Panc1 (cell line): Measurements from ENCODE around the gene ARHGAP44. TPM values are rescaled to one million over a fixed set of nuclear protein-coding genes. Genes with fewer than 3 reads are reported as not detected.

Experiments used
- ATAC-seq: fragments of 200-7000 bp; cut with Tn5 transposase; 2 replicates; pipeline ENCODE4 v1.9.1; 2020; ENCODE audit warnings: mild to moderate bottlenecking, moderate library complexity
- BruUV-seq: library from RNA; stranded (reverse); fragments of 400-500 nt; replicated peaks from 2 replicates; lab custom pipeline; 2021; lab: Mats Ljungman, UMichigan
- CTCF ChIA-PET: fragments of 300-600 bp; sonication (Branson Sonifier 250); formaldehyde crosslinking; loops from one replicate; lab custom pipeline; 2022; ENCODE audit warnings: antibody characterized with exemption; lab: Charles Lee
- POLR2A ChIA-PET: fragments of 300-600 bp; sonication (Branson Sonifier 250); formaldehyde crosslinking; loops from one replicate; lab custom pipeline; 2022; ENCODE audit warnings: antibody characterized with exemption; lab: Charles Lee
- DNase-seq: peaks from one replicate; pipeline ENCODE4 v3.0.0-alpha.2; 2010; ENCODE audit warnings: low read depth, low spot score
- H3K27ac ChIP-seq: 2 replicates; pipeline ENCODE4 v1.5.1; 2011; ENCODE audit warnings: mild to moderate bottlenecking, low read length, inconsistent platforms
- H3K27me3 ChIP-seq: fragments of 200-500 bp; sonication (Bioruptor generic); 2 replicates; pipeline ENCODE4 v1.6.0; 2014; ENCODE audit warnings: low read length, inconsistent platforms; ENCODE audit not compliant: control insufficient read depth, insufficient read depth
- H3K36me3 ChIP-seq: fragments of 200-500 bp; sonication (Bioruptor generic); 2 replicates; pipeline ENCODE4 v1.5.1; 2014; ENCODE audit warnings: inconsistent platforms, mild to moderate bottlenecking, low read length, moderate library complexity; ENCODE audit not compliant: control insufficient read depth, insufficient read depth
- H3K4me1 ChIP-seq: 2 replicates; pipeline ENCODE4 v1.5.1; 2011; ENCODE audit warnings: inconsistent platforms, mild to moderate bottlenecking, low read length, moderate library complexity; ENCODE audit not compliant: control insufficient read depth, insufficient read depth
- H3K4me3 ChIP-seq, 2 experiments: 2 replicates each; pipeline ENCODE4 v1.5.1; 2011 to 2012; ENCODE audit warnings: low read depth in 2 of 2, low read length in 2 of 2, mild to moderate bottlenecking in 2 of 2, inconsistent platforms in 1 of 2, moderate library complexity in 1 of 2
- H3K9me3 ChIP-seq: fragments of 200-500 bp; sonication (Bioruptor generic); 2 replicates; pipeline ENCODE4 v1.5.1; 2014; ENCODE audit warnings: low read depth, mild to moderate bottlenecking, inconsistent platforms, low read length, moderate library complexity; ENCODE audit not compliant: control insufficient read depth, insufficient read depth
- POLR2AphosphoS5 ChIP-seq: IDR thresholded peaks from 2 replicates; pipeline ENCODE4 v1.6.1; 2012; ENCODE audit warnings: mild to moderate bottlenecking, low read depth, low read length, moderate library complexity
- REST ChIP-seq, 2 experiments: IDR thresholded peaks; 2 replicates each; pipeline ENCODE4 v1.6.1; 2011 to 2012; ENCODE audit warnings: low read depth in 2 of 2, control low read depth in 1 of 2, low read length in 1 of 2, mild to moderate bottlenecking in 1 of 2, moderate library complexity in 1 of 2; ENCODE audit not compliant: insufficient read depth in 1 of 2
- SIN3A ChIP-seq: IDR thresholded peaks from 2 replicates; pipeline ENCODE4 v1.6.1; 2012; ENCODE audit warnings: low read depth, mild to moderate bottlenecking, low read length, moderate library complexity, borderline replicate concordance; ENCODE audit not compliant: insufficient read depth
- TCF7L2 ChIP-seq: IDR thresholded peaks from 2 replicates; pipeline ENCODE4 v1.6.1; 2011; ENCODE audit warnings: mild to moderate bottlenecking, low read depth, low read length, inconsistent platforms
- in situ Hi-C: cut with HindIII; loops from 2 replicates; pipeline ENCODE4 v1.10.0; 2016; ENCODE audit warnings: low sequenced_read_pairs, low pct_unique_long_range_greater_than_20kb
- intact Hi-C: fragments of 100-400 bp; cut with micrococcal nuclease; formaldehyde crosslinking; loops from one replicate; pipeline ENCODE4 v1.10.0; 2022; ENCODE audit not compliant: unreplicated experiment
- total RNA-seq: library from RNA; stranded (reverse); gene quantifications from one replicate; pipeline ENCODE4 v1.2.1, GENCODE V29; 2021; ENCODE audit not compliant: unreplicated experiment
- TF ChIP-seq, protein P1 (sequence below): fragments of 450-650 bp; IDR thresholded peaks from 2 replicates; pipeline ENCODE4 v1.5.1; 2017; ENCODE audit warnings: mild to moderate bottlenecking

Gene ARHGAP44
- total RNA-seq, 1 experiment from 2014 or later = 0.80 TPM

DNA sequence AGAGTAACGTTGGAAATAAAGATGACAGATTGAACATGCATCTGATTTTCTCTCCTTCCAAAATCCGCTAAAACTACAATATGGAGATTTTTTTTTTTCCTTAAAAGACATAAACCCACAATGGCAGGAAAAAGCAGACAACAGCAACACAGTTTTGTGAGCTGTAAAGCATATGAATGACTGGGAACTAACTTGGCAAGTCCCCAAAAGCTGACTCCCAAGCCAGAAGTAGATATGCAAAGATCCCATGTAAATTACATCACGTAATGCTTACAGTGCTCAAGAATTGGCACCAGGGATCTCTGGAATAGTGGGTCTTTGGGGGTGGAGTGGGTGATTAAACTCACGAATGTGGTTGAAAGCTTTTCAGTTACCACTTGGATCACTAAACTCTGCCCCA is 121.9 kb downstream of the ARHGAP44 start:
- ATAC-seq (no peak), DNase-seq (no peak)
- CTCF ChIA-PET = no interaction called here
- H3K9me3 ChIP-seq = no peaks in the 10 kb centered on the region
- BruUV-seq = no TSS peak
- H3K27ac ChIP-seq = no peak overlapping the region
- H3K27me3 ChIP-seq = no peaks in the 10 kb centered on the region
- H3K36me3 ChIP-seq = no peaks in the 10 kb centered on the region
- POLR2A ChIA-PET = no interaction called here
- H3K4me1 ChIP-seq = no peaks in the 10 kb centered on the region
- TF ChIP-seq POLR2AphosphoS5 = no peak
- TF ChIP-seq TCF7L2 = no peak
- TF ChIP-seq REST (IDR thresholded peaks at IDR 0.05; ENCODE audit: insufficient read depth in 1 of 2, low read depth in 2 of 2, low read length in 1 of 2) = no peak
- TF ChIP-seq, protein P1, sequence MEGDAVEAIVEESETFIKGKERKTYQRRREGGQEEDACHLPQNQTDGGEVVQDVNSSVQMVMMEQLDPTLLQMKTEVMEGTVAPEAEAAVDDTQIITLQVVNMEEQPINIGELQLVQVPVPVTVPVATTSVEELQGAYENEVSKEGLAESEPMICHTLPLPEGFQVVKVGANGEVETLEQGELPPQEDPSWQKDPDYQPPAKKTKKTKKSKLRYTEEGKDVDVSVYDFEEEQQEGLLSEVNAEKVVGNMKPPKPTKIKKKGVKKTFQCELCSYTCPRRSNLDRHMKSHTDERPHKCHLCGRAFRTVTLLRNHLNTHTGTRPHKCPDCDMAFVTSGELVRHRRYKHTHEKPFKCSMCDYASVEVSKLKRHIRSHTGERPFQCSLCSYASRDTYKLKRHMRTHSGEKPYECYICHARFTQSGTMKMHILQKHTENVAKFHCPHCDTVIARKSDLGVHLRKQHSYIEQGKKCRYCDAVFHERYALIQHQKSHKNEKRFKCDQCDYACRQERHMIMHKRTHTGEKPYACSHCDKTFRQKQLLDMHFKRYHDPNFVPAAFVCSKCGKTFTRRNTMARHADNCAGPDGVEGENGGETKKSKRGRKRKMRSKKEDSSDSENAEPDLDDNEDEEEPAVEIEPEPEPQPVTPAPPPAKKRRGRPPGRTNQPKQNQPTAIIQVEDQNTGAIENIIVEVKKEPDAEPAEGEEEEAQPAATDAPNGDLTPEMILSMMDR = no peak
- no peak for TF ChIP-seq SIN3A
- intact Hi-C loops = no loop called here
- in situ Hi-C loops = no loop called here
- H3K4me3 ChIP-seq = no peak overlapping the region

GRCh38 chr17:12917399-12917798 is 128.1 kb downstream of the ARHGAP44 start:
- in situ Hi-C loops = no loop called here

More at GRCh38 chr17:12917399-12917798, 128.1 kb downstream of the ARHGAP44 start:
- Histone ChIP-seq H3K9me3 (no peaks in the 10 kb centered on the region), H3K36me3 (no peaks in the 10 kb centered on the region), H3K4me1 (no peaks in the 10 kb centered on the region), H3K27ac (no peak overlapping the region), H3K4me3 (no peak overlapping the region), H3K27me3 (no peaks in the 10 kb centered on the region)
- ATAC-seq (no peak), DNase-seq (no peak)
- ChIA-PET CTCF (no interaction called here), POLR2A (no interaction called here)
- intact Hi-C loops = no loop called here
- TF ChIP-seq SIN3A (no peak), REST (IDR thresholded peaks at IDR 0.05; ENCODE audit: insufficient read depth in 1 of 2, low read depth in 2 of 2, low read length in 1 of 2) (no peak), TCF7L2 (no peak), POLR2AphosphoS5 (no peak)
- TF ChIP-seq, protein P1 = no peak
- BruUV-seq = no TSS peak
